Measurements from ENCODE around the gene ARHGAP9. TPM values are rescaled to one million over a fixed set of nuclear protein-coding genes. Genes with fewer than 3 reads are reported as not detected.
A peak's percentile ranks its signal among the peaks of the same experiment; 100 is the strongest.

The ARHGAP9 gene
- total and polyA plus RNA-seq, 10 donors, result 148 to 400 (median 238) TPM

DNA sequence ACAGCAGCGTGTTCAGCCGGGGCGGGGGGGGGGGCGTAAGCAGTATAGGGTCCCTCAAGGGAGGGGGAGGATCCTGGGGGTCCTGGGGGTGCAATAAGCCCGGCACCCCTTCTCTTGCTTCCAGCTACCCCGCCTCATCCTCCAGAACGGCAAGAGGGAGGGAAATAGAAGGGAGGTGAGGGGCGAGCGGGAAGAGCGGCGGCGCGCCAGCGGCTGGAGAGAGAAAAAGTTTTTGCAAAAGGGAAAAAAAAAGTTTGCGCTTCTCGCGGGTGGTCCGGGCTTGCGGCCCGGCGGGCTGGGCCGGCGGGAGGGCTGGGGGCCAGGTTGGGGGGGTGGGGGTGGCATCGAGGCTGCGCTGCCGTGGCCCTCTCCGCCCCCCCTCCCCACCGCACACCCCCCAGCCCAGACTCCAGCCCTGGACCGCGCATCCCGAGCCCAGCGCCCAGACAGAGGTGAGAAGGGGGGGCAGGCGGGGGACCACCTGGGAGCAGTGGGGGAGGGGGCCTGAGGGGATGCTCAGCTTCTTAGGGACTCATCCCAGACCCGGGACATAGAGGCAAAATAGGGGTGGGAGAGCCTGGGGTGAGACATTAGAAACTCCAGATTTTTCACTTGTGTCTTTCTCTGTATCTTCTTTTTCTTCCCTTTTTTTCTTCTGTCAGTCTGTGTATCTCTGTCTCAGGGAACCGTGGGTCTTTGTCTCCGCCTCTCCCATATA lies 19.8 kb downstream of the ARHGAP9 start, which contains the start of gene GLI1:
TSS of gene GLI1 (plus strand) at position 36 of the 718 bp plus-strand sequence. CDS start 3,907 bp downstream, outside the sequence.
- H3K27me3 ChIP-seq (replicated peaks in 1 of 7), result peaks cover 0 to 29% (median 13%) of the 10 kb centered on the region in 7 donors
- peak; percentile 81 for DNase-seq
- peak within 1 kb of the TSS; percentile 84 to 94 (median 88) for H3K27ac ChIP-seq
- H3K4me3 ChIP-seq, result peak within 1 kb of the TSS; percentile 60 to 91 (median 65)
- intact Hi-C loops (cut with DNase I; ENCODE audit: low total_unique reads), result no loop called here
- no peaks in the 10 kb centered on the region for H3K36me3 ChIP-seq
- H3K9me3 ChIP-seq, result no peaks in the 10 kb centered on the region
- 0 to 1% (median 1%) methylated on average over 25 to 36 of the region's 36 CpGs for WGBS, 5 donors
- TF ChIP-seq, protein P1, sequence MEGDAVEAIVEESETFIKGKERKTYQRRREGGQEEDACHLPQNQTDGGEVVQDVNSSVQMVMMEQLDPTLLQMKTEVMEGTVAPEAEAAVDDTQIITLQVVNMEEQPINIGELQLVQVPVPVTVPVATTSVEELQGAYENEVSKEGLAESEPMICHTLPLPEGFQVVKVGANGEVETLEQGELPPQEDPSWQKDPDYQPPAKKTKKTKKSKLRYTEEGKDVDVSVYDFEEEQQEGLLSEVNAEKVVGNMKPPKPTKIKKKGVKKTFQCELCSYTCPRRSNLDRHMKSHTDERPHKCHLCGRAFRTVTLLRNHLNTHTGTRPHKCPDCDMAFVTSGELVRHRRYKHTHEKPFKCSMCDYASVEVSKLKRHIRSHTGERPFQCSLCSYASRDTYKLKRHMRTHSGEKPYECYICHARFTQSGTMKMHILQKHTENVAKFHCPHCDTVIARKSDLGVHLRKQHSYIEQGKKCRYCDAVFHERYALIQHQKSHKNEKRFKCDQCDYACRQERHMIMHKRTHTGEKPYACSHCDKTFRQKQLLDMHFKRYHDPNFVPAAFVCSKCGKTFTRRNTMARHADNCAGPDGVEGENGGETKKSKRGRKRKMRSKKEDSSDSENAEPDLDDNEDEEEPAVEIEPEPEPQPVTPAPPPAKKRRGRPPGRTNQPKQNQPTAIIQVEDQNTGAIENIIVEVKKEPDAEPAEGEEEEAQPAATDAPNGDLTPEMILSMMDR (IDR thresholded peaks at IDR 0.05 in 8 of 11, conservative IDR thresholded peaks at IDR 0.05 in 3 of 11), result no peak
- TF ChIP-seq POLR2AphosphoS5 (IDR thresholded peaks at IDR 0.05) (no peak), POLR2A (IDR thresholded peaks at IDR 0.05) (no peak)
- H3K4me1 ChIP-seq, result peaks cover 31 to 67% (median 46%) of the 10 kb centered on the region in 6 donors

DNA sequence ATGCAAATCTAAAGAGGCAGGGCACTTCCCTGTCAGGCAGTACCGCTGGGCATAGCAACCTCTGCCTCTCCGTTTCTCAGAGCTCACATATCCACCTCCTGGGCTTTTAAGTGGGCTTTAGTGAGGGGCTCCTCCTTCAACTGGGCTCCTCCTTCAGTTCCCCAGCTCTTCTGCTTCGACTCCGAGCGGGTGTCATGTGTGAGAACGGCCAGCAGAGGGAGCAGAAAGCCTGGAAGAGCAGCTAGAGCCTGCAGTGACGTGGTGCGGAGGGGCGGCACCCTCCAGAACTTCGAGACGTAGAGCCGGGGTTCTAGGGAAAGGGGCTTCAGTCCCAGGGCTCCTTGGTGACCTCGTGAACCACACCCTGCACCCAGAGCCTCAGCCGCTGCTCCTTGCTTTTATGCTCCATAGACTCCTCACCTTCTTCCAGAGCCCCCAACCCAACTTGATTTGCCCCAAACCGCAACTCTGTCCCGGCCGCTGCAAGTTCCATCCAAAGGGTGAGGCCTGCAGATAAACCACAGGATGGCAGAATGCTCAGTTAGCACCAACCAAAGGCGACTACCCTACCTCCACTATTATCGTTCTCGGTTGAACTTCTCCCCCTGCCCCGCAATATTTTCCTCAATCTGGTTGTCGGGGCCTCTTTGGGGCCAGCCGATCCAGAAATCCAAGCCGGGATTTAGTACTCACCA lies 20.5 kb downstream of the ARHGAP9 start:
- H3K9me3 ChIP-seq, result no peaks in the 10 kb centered on the region
- peaks cover 31 to 67% (median 46%) of the 10 kb centered on the region in 6 donors for H3K4me1 ChIP-seq
- peaks cover 0 to 29% (median 13%) of the 10 kb centered on the region in 7 donors for H3K27me3 ChIP-seq (replicated peaks in 1 of 7)
- WGBS, 5 donors, result 0 to 2% (median 0%) methylated on average over 17 to 24 of the region's 24 CpGs
- DNase-seq, result peak; percentile 97
- H3K4me3 ChIP-seq, result peak overlapping the region; percentile 60 to 91 (median 65)
- no peaks in the 10 kb centered on the region for H3K36me3 ChIP-seq
- TF ChIP-seq POLR2AphosphoS5 (IDR thresholded peaks at IDR 0.05), result peak; percentile 62 to 88 (median 79)
- TF ChIP-seq, protein P1 (IDR thresholded peaks at IDR 0.05 in 8 of 11, conservative IDR thresholded peaks at IDR 0.05 in 3 of 11), result peak; percentile 94 to 100 (median 97)
- peak in 1 of 3 donors; percentile 51 for TF ChIP-seq POLR2A (IDR thresholded peaks at IDR 0.05)
- intact Hi-C loops (cut with DNase I; ENCODE audit: low total_unique reads), result no loop called here
- peak overlapping the region; percentile 84 to 94 (median 88) for H3K27ac ChIP-seq

DNA sequence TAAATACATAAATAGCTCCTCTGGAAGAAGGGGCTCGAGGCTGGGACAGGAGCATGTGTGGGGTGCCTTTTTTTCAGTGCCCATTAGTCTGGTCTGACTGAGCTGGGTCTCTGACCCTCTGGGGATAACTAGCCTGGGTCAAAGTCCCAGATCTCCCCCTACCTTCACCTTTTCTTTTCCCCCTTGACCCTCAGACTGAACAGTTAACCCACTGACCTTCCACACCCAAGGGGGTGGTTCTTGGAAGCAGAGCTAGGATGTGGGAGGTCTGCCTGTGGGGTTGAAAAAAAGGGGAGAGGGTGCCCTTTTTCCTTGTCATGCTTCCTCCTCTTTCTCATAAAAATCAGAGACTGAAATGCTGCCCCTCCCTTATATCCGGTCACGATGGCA lies 21.0 kb downstream of the ARHGAP9 start:
- H3K9me3 ChIP-seq, result no peaks in the 10 kb centered on the region
- intact Hi-C loops (cut with DNase I; ENCODE audit: low total_unique reads), result no loop called here
- DNase-seq, result no peak
- H3K27me3 ChIP-seq (replicated peaks in 1 of 7), result peaks cover 0 to 29% (median 13%) of the 10 kb centered on the region in 7 donors
- peak in 1 of 3 donors; percentile 19 for TF ChIP-seq POLR2A (IDR thresholded peaks at IDR 0.05)
- TF ChIP-seq, protein P1 (IDR thresholded peaks at IDR 0.05 in 8 of 11, conservative IDR thresholded peaks at IDR 0.05 in 3 of 11), result no peak
- peaks cover 31 to 67% (median 46%) of the 10 kb centered on the region in 6 donors for H3K4me1 ChIP-seq
- H3K36me3 ChIP-seq, result no peaks in the 10 kb centered on the region
- peak overlapping the region; percentile 60 to 91 (median 65) for H3K4me3 ChIP-seq
- H3K27ac ChIP-seq, result peak overlapping the region; percentile 84 to 94 (median 88)
- 11 to 25% (median 14%) methylated on average over 3 of the region's 3 CpGs for WGBS, 5 donors
